Sigmoid colon (tissue), 4 donors: Measurements from ENCODE around the gene SORCS1.

Experiments used
- CTCF ChIP-seq, 4 experiments: fragments of 450-650 bp in 3 of 4; fragments of 200-600 bp in 1 of 4; IDR thresholded peaks; one replicate each; pipeline ENCODE4 v1.5.1; 2016 to 2019; ENCODE audit warnings: antibody characterized with exemption in 4 of 4, mild to moderate bottlenecking in 3 of 4, moderate library complexity in 2 of 4
- EP300 ChIP-seq, 4 donors: sonication (generic); formaldehyde crosslinking; IDR thresholded peaks; one replicate each; pipeline ENCODE4 v1.6.1; 2017; ENCODE audit warnings: antibody characterized with exemption in 4 of 4
- POLR2A ChIP-seq, 2 donors: fragments of 450-650 bp; IDR thresholded peaks; one replicate each; pipeline ENCODE4 v1.6.1; 2016; ENCODE audit warnings: antibody characterized with exemption in 2 of 2, mild to moderate bottlenecking in 2 of 2, moderate library complexity in 2 of 2
- POLR2AphosphoS5 ChIP-seq, 4 donors: sonication (generic); formaldehyde crosslinking; IDR thresholded peaks; one replicate each; pipeline ENCODE4 v1.6.1; 2017; ENCODE audit warnings: antibody characterized with exemption in 4 of 4

- TF ChIP-seq CTCF (IDR thresholded peaks at IDR 0.05) = no peak
- no peak for TF ChIP-seq POLR2A (IDR thresholded peaks at IDR 0.05)
- TF ChIP-seq POLR2AphosphoS5 (IDR thresholded peaks at IDR 0.05) = peak; percentile 78 to 87 (median 82)
- peak in 2 of 4 donors; percentile 9 to 32 for TF ChIP-seq EP300 (IDR thresholded peaks at IDR 0.05)
Observed at GRCh38 chr10:106894692-106895091, 269.8 kb downstream of the SORCS1 start.
